ENCODE results near the gene SMPD3.
A peak's percentile ranks its signal among the peaks of the same experiment; 100 is the strongest.

Gene SMPD3

DNA sequence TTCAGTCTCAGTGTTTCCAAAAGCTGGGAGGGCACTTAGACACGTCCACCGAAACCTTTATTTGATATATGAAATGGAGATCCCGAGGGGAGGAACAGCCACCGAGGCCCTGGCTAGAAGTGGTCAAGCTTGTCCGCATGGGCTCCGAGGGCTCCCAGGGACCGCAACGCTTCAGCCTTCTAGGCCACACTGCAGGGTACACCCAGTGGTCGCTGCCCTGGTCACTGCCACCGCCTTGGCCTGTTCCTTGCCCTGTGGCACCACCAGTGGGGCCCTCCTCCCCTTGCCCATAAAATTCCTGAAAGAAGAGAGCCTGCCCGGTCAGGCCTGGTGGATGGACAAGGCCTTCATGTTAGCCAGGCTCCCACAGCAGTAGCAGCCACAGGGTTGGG is 43.8 kb upstream of the SMPD3 start:
- no peaks in the 10 kb centered on the region for H3K27me3 ChIP-seq (replicated peaks; ENCODE audit: control insufficient read depth, insufficient read depth, low read length)
- TF ChIP-seq CTCF (IDR thresholded peaks at IDR 0.05; ENCODE audit: insufficient read depth, low read length, poor library complexity, severe bottlenecking): no peak
- DNase-seq (ENCODE audit: extremely low read depth, insufficient read length): no peak
- no peaks in the 10 kb centered on the region for H3K36me3 ChIP-seq (ENCODE audit: control insufficient read depth, insufficient read depth, low read length)
- no peak overlapping the region for H3K4me3 ChIP-seq (replicated peaks; ENCODE audit: low read depth, low read length)

- no peak for TF ChIP-seq CTCF (IDR thresholded peaks at IDR 0.05; ENCODE audit: insufficient read depth, low read length, poor library complexity, severe bottlenecking)
- no peak overlapping the region for H3K4me3 ChIP-seq (replicated peaks; ENCODE audit: low read depth, low read length)
- no peaks in the 10 kb centered on the region for H3K27me3 ChIP-seq (replicated peaks; ENCODE audit: control insufficient read depth, insufficient read depth, low read length)
- DNase-seq (ENCODE audit: extremely low read depth, insufficient read length): no peak
- H3K36me3 ChIP-seq (ENCODE audit: control insufficient read depth, insufficient read depth, low read length): no peaks in the 10 kb centered on the region
These were observed 43.3 kb upstream of the SMPD3 start for GRCh38 chr16:68491576-68491950.

- DNase-seq (ENCODE audit: extremely low read depth, insufficient read length): peak; percentile 39
- no peak for TF ChIP-seq CTCF (IDR thresholded peaks at IDR 0.05; ENCODE audit: insufficient read depth, low read length, poor library complexity, severe bottlenecking)
- no peaks in the 10 kb centered on the region for H3K36me3 ChIP-seq (ENCODE audit: control insufficient read depth, insufficient read depth, low read length)
- no peaks in the 10 kb centered on the region for H3K27me3 ChIP-seq (replicated peaks; ENCODE audit: control insufficient read depth, insufficient read depth, low read length)
- no peak overlapping the region for H3K4me3 ChIP-seq (replicated peaks; ENCODE audit: low read depth, low read length)
These were observed 42.7 kb upstream of the SMPD3 start for GRCh38 chr16:68490829-68491575.

GRCh38 chr16:68490358-68490757 is 42.0 kb upstream of the SMPD3 start:
- Histone ChIP-seq H3K36me3 (ENCODE audit: control insufficient read depth, insufficient read depth, low read length) (no peaks in the 10 kb centered on the region), H3K27me3 (replicated peaks; ENCODE audit: control insufficient read depth, insufficient read depth, low read length) (no peaks in the 10 kb centered on the region), H3K4me3 (replicated peaks; ENCODE audit: low read depth, low read length) (no peak overlapping the region)
- no peak for DNase-seq (ENCODE audit: extremely low read depth, insufficient read length)
- no peak for TF ChIP-seq CTCF (IDR thresholded peaks at IDR 0.05; ENCODE audit: insufficient read depth, low read length, poor library complexity, severe bottlenecking)

DNA sequence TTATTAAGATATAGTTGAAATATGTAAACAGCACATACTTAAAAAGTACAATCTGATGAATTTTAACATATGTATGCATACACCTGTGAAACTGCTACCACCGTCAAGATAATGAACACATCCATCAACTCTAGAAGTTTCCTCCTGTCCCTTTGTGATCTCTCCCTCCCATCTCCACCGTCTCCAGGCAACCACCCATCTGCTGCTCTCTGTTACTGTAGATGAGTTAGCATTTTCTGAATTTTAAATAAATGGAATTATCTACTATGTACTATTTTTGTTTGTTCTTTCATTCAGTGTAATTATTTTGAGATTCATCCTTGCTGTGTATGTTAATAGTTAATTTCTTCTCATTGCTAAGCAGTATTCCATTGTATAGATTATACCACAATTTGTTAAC is 40.2 kb upstream of the SMPD3 start:
- DNase-seq (ENCODE audit: extremely low read depth, insufficient read length): no peak
- TF ChIP-seq CTCF (IDR thresholded peaks at IDR 0.05; ENCODE audit: insufficient read depth, low read length, poor library complexity, severe bottlenecking): no peak
- H3K36me3 ChIP-seq (ENCODE audit: control insufficient read depth, insufficient read depth, low read length): no peaks in the 10 kb centered on the region

GRCh38 chr16:68487669-68488068 is 39.4 kb upstream of the SMPD3 start:
- Histone ChIP-seq H3K27me3 (replicated peaks; ENCODE audit: control insufficient read depth, insufficient read depth, low read length) (no peaks in the 10 kb centered on the region), H3K36me3 (ENCODE audit: control insufficient read depth, insufficient read depth, low read length) (no peaks in the 10 kb centered on the region), H3K4me3 (replicated peaks; ENCODE audit: low read depth, low read length) (no peak overlapping the region)
- no peak for TF ChIP-seq CTCF (IDR thresholded peaks at IDR 0.05; ENCODE audit: insufficient read depth, low read length, poor library complexity, severe bottlenecking)
- DNase-seq (ENCODE audit: extremely low read depth, insufficient read length): no peak

More for the DNA sequence above, 40.2 kb upstream of the SMPD3 start:
- Histone ChIP-seq H3K27me3 (replicated peaks; ENCODE audit: control insufficient read depth, insufficient read depth, low read length) (no peaks in the 10 kb centered on the region), H3K4me3 (replicated peaks; ENCODE audit: low read depth, low read length) (no peak overlapping the region)

Data from GM06990 (cell line).